ENCODE measurements around the gene POLR1B.
"Not testable (repeated sequence)": the region's sequence is repeated elsewhere in the genome, so short reads cannot be mapped to it uniquely, and the experiment has no call there.

POLR1B gene

GRCh38 chr2:112528541-112528940, 13.7 kb upstream of the POLR1B start:
- in situ Hi-C loops (cut with HindIII; ENCODE audit: low sequenced_read_pairs), result no loop called here

GRCh38 chr2:112529757-112530156, 12.5 kb upstream of the POLR1B start:
- no peak for DNase-seq (ENCODE audit: low read depth)
- no peak for TF ChIP-seq CTCF (IDR thresholded peaks at IDR 0.05; ENCODE audit: low read depth, low read length, missing control alignments)
- no peak overlapping the region for H3K4me3 ChIP-seq (ENCODE audit: low read depth, low read length)
- in situ Hi-C loops (cut with HindIII; ENCODE audit: low sequenced_read_pairs), result no loop called here

More at GRCh38 chr2:112528541-112528940, 13.7 kb upstream of the POLR1B start:
- no peak for DNase-seq (ENCODE audit: low read depth)
- TF ChIP-seq CTCF (IDR thresholded peaks at IDR 0.05; ENCODE audit: low read depth, low read length, missing control alignments), result no peak
- H3K4me3 ChIP-seq (ENCODE audit: low read depth, low read length), result no peak overlapping the region

- no peak for DNase-seq (ENCODE audit: low read depth)
- in situ Hi-C loops (cut with HindIII; ENCODE audit: low sequenced_read_pairs), result no loop called here
- H3K4me3 ChIP-seq (ENCODE audit: low read depth, low read length), result no peak overlapping the region
- no peak for TF ChIP-seq CTCF (IDR thresholded peaks at IDR 0.05; ENCODE audit: low read depth, low read length, missing control alignments)
These were observed 11.5 kb upstream of the POLR1B start for GRCh38 chr2:112530728-112531127.

- TF ChIP-seq CTCF (IDR thresholded peaks at IDR 0.05; ENCODE audit: low read depth, low read length, missing control alignments), result no peak
- DNase-seq (ENCODE audit: low read depth), result no peak
- H3K4me3 ChIP-seq (ENCODE audit: low read depth, low read length), result no peak overlapping the region
- in situ Hi-C loops (cut with HindIII; ENCODE audit: low sequenced_read_pairs), result no loop called here
These were observed 7.4 kb upstream of the POLR1B start for GRCh38 chr2:112534826-112535225.

- in situ Hi-C loops (cut with HindIII; ENCODE audit: low sequenced_read_pairs); H3K4me3 ChIP-seq (ENCODE audit: low read depth, low read length): not testable (repeated sequence)
These were observed 5.6 kb upstream of the POLR1B start for GRCh38 chr2:112536665-112537064.

GRCh38 chr2:112539306-112539705, 3.0 kb upstream of the POLR1B start:
- no peak for DNase-seq (ENCODE audit: low read depth)
- H3K4me3 ChIP-seq (ENCODE audit: low read depth, low read length), result no peak overlapping the region
- TF ChIP-seq CTCF (IDR thresholded peaks at IDR 0.05; ENCODE audit: low read depth, low read length, missing control alignments), result no peak
- in situ Hi-C loops (cut with HindIII; ENCODE audit: low sequenced_read_pairs), result no loop called here

More at GRCh38 chr2:112536665-112537064, 5.6 kb upstream of the POLR1B start:
- DNase-seq (ENCODE audit: low read depth), result not testable (repeated sequence)

GRCh38 chr2:112540906-112541305, 1.4 kb upstream of the POLR1B start:
- H3K4me3 ChIP-seq (ENCODE audit: low read depth, low read length), result no peak overlapping the region
- no peak for DNase-seq (ENCODE audit: low read depth)
- no peak for TF ChIP-seq CTCF (IDR thresholded peaks at IDR 0.05; ENCODE audit: low read depth, low read length, missing control alignments)
- in situ Hi-C loops (cut with HindIII; ENCODE audit: low sequenced_read_pairs), result no loop called here

Data from astrocyte of the cerebellum (primary cell).